Measurements from ENCODE around the gene INPP5K.
"Not testable (repeated sequence)": the region's sequence is repeated elsewhere in the genome, so short reads cannot be mapped to it uniquely, and the experiment has no call there.

The INPP5K gene

DNA sequence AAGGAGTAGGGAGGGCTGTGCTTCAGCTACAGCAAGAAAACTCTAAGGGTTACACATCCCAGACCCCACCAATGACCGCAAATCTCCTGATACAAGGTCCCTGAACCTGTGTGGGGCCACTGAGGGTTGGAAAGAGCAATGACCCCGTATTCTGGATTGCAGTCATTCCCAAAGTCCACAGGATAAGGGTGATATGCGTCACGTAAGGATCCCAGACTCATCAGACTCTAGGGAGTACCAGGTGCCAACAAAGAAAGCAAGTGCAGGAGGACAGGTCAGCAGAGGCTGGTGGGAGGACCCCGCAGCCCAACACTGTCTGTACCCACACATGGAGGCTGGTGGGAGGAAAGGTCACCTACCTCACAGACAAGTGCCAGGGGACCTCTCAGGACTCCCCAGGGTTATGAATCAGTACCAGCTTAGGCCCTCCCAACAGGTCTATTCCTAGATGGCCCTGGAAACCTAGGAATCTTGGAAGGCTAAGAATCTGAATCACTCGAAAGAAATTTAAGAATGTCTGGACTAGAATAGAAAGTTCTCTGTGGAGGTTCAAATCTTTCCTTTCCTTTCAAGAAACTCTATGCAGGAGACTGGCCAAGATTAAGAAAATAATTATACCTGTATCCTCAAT, 30.0 kb upstream of the INPP5K start:
- no peak for DNase-seq (ENCODE audit: low read depth in 3 of 3)

DNA sequence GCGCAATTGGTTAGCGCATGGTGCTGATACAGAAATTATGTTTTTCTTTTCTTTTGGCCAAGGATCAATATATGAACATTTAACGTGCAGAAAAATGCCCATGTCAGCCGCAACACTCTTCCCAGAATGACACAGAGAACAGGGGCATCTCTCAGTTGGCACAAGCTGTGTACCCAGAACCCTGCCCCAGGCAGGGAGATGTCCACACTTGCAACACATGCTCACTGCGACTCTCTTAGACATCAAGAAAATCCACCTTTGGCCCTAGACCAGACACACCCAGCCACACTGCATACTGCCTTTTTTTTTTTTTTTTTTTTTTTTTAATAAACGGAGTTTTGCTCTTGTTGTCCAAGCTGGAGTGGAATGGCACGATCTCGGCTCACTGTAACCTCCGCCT, 29.2 kb upstream of the INPP5K start:
- DNase-seq (ENCODE audit: low read depth in 3 of 3) = no peak

DNA sequence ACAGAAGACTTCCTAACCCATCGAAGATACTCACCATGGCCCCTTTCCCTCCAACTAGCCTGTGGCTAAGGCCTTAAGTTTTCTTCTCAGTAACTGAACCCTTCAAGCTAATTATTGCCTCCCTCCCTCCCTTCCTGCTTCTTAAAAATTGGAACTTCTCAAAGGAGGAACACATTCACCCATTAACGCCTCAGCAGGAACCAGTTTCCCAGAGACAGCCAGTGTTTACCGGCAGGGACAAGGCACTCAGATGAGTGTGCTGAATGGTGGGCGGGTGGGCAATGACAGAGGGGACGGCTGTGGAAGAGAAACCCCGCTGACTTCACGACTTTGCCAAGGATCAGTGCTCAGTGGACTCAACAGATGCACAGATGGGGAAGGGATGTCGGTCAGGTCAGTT, 25.9 kb upstream of the INPP5K start:
- no peak for DNase-seq (ENCODE audit: low read depth in 3 of 3)

DNA sequence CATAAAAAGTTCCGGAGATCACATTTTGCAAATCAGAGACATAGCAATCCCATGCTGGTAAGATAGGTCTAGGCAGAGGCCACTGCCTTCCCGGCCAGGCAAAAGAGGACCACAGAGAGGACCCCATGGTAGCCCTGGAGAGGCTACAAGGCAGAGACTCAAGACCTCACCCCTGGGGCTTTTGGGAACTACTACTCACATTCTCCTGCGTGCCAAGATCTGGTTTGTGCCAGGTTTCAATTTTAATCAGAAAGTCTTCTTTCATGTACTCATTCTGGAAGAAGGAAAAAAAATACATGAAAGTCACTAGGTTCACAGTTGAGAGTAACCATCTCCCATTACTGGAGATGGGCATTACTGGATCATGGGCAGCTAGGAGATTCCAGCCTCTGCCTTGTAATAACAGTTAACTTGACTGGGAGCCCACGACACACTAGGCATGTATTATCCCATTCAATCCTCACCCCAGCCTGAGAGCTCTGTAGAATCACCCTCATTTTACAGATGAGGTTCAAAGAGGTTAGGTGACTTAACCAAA, 25.0 kb upstream of the INPP5K start:
- DNase-seq (ENCODE audit: low read depth in 3 of 3) = no peak

DNA sequence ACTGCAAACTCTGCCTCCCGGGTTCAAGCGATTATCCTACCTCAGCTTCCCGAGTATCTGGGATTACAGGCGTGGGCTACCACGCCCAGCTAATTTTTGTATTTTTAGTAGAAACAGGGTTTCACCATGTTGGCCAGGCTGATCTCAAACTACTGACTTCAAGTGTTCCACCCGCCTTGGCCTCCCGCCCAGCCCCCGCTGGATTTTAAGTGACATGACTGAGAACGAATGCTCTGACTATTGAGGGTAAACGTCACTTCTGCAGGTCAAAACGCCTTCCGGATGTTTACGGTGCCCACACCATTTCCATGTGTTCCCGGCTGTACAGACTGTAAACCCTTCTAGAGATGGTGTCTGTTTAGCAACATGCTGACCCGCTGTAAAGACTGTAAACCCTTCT, 23.4 kb upstream of the INPP5K start:
- DNase-seq (ENCODE audit: low read depth in 3 of 3) = no peak

DNA sequence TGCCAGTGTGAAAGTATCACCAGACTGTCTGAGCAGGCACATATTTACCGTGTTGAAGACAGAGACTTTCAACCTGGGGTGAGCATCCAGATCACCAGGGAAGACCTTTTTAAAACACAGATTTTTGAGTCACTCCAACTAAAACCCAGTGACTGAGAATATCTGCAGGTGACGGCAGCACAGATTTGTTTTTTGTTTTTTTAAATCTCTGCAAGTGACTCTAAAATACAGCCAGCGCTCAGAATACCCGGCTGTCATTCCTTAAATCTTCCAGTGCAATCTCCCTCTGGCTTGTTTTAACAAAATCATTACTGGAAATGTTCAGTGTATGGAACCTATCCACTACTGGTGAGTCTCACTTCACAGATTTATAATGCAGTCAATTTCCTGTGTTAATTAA, 19.3 kb upstream of the INPP5K start:
- DNase-seq (ENCODE audit: low read depth in 3 of 3) = no peak

DNA sequence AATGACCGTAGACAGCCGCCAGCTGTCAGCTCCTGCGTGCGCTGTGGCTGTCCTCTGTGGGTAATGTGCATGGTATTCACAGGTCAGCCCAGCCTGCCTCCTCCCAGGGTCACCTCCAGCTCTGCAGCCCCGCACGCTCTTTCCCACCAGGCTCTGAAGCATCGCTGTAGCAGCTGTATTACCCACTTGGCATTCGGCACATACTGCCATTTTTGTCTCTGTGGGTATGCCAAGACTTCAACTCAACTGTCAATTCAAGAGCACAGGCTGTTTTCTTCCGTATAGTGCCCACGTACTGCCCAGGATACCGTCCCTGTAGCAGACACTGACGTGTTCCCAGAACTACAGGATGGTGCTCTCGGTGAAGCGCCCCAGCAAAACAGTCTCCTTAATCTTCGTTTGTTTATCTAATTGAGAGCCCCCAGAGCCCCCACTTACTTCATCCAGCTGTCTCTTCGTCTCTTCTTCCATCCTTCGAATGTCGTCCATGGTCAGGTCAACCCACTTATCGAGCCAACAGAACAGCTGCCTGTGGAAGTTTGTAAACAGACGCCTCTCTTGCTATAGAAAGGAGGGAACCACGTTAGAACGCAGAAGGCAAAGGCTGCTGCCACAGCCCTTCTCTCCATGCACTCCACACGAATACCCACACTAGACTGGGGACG, 17.4 kb upstream of the INPP5K start:
- no peak for DNase-seq (ENCODE audit: low read depth in 3 of 3)

DNA sequence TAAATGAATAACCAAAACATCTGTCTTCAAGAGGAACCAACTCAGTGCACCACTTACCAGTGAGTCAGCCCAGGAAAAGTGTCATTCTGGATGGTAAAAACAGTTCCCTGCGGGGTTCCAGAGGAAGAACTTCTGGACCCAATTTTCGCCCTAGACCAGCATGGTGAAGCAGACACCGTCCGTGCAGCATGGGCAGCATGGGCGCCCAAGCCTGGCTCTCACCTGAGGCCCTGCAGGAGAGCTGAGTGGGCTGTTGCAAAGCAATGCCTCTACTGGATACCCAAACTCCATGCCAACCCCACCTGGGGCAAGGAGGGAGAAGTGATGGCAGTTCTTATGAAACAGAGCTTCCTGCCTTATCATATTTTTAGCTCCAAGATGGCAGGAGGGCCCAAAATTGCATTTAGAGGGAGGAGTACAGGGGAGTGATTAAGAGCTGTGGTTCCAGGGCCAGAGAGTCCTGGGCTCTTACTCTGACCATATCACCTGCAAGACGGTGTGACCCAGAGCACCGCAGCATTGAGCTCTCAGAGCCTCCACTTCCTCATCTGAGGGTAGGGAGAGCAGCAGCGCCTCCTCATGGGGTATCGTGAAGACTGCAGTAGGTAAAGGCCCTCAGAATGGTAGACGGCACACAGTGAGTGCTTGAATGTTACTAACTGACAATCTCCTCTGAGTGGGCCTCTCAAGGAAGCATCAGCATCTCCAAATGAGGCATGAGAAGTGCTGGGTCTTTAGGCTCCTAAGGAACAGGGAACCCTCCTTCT, 16.6 kb upstream of the INPP5K start:
- DNase-seq (ENCODE audit: low read depth in 3 of 3) = no peak

DNA sequence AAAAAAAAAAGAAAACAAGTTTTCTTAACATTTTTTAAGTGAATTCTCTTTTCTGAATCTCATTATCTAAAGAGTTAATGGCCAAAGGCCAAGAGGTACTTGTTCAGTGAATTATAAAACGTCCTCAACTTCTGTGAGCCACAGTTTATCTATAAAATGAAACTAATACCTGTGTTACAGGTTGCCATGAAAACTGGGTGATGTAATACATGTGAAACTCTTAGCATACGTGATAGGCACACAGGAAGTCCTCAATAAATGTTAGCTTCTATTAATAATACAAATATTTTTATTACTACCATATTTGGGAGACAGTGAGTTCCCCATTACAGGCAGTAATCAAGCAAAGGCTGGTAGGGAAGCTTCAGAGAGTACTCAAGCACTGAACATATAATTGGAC, 13.5 kb upstream of the INPP5K start:
- no peak for DNase-seq (ENCODE audit: low read depth in 3 of 3)

DNA sequence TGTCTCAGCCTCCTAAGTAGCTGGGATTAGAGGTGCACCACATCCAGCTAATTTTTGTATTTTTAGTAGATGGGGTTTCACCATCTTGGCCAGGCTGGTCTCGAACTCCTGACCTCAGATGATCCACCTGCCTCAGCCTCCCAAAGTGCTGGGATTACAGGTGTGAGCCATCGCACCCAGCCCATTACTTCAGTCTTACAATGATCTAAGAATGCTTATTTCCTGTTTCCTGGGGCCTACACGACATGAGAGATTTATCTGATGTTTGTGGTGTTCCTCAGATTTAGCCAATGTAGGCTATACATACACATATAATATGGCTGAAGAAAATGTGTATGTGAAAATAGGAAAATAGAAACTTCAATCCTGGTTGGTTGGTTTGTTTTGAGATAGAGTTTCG, 10.5 kb upstream of the INPP5K start:
- DNase-seq (ENCODE audit: low read depth in 3 of 3) = not testable (repeated sequence)

DNA sequence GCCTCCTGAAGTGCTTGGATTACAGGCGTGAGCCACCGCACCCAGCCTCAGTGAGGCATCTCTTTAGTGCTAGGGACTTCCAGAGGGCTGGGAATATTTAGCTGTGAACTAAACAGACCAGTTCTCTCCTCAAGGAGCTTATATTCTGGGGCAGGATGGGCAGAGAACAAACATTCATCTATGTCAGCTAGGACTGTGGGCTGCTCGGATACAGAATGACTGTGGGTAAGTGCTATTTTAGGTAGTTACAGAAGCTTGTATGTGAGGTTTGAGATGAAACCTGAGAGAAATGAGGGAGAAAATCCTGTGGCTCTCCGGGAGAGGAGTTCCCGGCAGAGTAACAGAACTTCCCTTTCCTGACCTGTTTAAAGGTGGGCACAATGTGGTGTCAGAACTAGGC, 6.2 kb upstream of the INPP5K start:
- no peak for DNase-seq (ENCODE audit: low read depth in 3 of 3)

DNA sequence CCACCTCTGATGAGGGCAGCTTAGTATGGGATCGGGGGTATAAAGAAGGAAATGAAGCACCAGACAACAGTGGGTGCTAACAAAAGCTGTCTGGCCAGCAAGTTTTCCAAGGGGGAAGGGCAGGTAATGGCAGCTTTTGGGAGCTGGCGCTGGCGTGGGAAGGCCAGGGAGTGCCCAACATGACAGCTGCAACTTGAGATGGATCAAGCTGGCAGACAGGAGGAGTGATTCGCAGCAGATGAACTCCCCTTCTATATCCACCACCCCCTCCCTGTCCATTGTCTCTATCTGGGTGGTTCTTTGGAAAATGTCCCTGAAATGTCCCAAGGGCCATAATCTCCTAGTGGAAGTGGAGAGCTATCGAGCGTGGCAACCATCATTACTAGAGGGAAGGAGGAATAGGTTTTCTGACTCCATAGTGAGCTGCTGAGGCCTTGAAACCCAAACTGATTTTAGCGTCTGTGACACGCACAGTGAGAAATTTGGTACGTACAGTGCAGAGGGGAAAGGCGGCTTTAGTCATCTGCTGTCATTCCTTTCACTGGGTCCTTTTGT, 4.8 kb upstream of the INPP5K start:
- DNase-seq (ENCODE audit: low read depth in 3 of 3) = no peak

DNA sequence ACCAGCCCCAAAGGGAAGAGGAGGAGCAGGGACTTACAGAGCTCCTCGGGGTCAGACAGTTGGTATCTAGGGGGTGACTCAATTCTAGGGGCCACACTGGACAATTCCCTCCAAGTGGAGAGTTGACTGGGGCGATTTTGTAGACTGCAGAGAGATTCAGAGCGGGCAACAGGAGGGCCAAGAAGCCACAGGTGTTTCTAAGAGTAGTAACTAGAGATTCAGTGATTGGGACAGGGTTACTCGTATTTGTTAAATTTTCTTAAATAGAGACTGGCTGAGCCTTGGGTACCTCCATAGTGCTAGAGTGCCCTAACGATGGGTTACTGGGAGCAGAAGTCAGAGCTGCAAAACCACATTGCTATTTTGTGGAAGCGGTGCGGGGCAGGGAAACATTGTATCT, 3.3 kb upstream of the INPP5K start:
- no peak for DNase-seq (ENCODE audit: low read depth in 3 of 3)

DNA sequence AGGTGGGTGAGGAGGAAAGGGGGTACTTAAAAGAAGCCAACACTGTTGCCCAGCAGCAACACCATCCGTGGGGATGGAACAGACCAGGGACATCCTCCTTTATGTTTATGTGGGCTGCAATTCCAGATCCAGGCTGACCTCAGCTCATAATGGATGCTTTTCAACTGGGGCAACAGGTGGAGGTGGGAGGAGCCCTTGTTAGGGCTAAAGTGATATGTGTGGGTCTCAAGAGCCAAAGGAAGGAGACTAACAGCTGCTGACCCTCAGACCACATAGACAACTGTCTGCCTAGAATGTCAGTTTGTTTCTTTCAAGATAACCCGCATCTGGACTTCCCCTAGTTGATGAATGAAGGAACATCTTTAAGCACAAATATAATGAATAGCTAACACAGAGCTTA, 2.0 kb upstream of the INPP5K start:
- no peak for DNase-seq (ENCODE audit: low read depth in 3 of 3)

DNA sequence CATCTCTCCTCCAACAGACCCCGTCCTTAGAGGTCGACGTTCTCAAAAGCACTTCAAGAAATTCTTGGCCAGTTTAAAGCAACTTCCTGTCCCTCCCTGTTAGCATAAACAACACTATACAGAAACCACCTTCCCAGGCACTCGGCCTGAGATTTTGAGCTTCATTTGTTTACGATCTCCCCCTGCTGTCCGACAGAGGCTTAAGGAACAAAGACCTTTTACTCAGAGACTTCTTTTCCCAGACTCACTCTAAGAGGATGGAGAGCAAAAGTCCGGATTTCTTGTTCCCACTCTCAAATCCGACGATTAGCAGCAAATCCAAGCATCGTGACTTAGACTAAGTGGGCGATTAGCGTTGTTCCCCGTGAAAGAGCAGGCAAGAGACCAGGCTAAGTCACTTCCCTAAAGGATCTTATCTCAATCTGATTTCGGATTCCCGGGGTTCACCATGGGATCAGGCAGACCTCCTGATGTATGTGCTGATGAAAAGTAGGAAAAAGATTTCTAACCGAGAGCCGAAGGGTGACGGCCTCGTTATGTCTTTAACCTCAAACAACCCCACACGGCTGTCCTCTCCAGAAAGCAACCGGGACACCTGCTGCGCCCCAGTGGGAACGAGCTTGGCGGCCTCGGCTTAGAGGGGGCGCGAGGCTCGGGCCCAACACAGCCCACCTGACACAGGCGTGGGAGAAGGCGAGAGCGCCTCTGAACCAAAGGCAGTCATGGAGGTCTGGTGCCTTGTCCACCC, 598 bp downstream of the INPP5K start:
- peak in 1 of 3 donors; percentile 18 for DNase-seq (ENCODE audit: low read depth in 3 of 3)

DNA sequence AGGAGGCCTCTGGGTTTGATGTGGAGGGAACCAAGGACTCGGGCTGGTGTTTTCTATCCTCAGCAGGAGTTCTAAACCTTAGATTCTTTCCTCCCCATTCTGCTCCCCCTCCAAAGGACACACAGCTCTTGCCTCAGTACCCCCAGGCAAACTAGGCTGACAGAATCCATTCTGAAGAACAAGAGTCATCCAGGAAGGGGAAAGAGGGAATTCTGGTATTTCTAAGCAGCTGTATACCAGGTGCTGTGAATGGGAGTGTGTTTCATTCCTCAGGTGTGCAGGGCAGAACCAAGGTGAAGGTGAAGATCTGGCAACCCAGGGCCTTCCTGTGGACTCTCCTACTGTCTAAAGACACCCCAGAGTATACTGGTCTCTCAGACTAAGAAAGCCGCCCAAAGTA, 4.1 kb downstream of the INPP5K start:
- no peak for DNase-seq (ENCODE audit: low read depth in 3 of 3)

DNA sequence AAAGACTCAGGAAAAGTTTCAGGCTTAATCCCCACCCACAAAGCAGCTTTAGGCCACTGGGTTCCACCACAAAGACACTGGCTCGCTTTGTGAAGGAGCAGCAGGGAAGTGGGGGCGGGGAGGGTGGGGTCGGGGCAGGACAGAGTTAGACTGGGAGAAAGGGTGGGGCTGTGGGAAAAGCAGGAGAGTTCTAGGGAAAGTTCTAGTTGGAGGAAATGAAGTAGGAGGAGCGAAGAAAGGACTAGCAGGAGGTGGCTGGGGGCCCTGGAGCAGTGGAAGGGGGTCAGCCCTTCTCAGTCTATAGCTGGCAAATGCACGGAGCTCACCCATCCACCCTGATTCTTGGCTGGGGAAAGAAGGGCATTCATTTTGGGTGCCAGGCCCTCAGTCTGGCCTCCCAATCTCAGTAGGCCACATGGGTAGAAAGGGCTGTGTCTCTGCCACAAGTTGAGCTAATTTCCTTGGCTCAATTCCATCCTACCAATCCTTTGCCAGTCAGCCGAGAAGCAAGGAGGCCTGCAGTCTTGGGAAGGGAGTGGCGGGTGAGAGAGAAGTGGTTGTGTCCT, 4.6 kb downstream of the INPP5K start:
- DNase-seq (ENCODE audit: low read depth in 3 of 3) = no peak

DNA sequence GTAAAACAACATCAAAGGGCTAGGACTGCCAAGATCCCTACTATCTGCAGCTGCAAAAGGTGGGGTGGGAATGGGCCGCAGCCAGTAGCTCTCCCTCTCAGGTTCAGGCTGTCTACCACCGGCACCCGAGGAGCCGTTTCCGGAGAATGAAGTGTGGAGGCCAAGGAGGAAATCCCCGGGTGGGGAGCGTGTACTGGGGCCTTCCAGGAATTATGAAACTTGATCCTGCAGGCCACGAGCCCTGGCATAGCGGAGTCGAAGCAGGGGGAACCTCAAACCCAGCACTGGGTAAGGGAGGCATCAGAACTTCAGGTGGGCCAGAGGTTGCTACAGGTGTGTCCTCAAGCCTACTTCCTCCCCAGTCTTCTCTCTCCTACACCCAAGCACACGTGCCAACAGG, 5.1 kb downstream of the INPP5K start:
- no peak for DNase-seq (ENCODE audit: low read depth in 3 of 3)

DNA sequence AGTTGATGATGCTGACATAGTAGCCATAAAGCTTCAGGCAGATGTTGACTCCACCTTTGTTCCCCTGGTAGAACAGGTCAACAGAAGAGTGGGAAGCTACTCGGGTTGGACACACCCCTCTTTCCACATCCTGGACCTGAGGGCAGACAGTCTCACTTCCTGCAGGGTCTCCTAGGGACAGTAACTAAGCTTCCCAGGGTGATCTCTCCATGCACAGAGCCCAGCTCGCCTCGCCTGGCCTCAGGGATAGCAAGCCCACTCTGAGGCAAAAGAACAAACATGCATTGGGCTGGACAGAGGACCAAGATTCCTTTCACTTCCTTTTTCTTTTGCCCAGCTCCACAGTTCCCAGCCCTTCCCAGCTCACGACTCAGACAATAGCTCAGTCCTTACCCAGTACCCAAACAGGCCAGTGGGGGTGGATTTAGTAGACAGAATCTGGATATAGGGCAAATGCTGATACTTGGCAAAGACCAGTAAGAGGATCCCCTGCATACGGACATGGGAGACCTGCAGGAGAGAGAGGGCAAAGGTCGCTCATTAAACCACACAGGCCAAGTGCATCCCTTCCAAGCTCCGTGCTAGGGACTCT, 7.0 kb downstream of the INPP5K start:
- no peak for DNase-seq (ENCODE audit: low read depth in 3 of 3)

DNA sequence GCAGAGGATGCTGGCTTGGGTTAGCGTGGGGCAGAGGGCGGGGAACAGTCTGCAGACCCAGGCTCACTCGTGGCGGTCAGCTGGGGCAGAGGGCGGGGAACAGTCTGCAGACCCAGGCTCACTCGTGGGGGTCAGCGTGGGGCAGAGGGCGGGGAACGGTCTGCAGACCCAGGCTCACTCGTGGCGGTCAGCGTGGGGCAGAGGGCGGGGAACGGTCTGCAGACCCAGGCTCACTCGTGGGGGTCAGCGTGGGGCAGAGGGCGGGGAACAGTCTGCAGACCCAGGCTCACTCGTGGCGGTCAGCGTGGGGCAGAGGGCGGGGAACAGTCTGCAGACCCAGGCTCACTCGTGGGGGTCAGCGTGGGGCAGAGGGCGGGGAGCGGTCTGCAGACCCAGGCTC, 7.7 kb downstream of the INPP5K start:
- DNase-seq (ENCODE audit: low read depth in 3 of 3) = not testable (repeated sequence)

DNA sequence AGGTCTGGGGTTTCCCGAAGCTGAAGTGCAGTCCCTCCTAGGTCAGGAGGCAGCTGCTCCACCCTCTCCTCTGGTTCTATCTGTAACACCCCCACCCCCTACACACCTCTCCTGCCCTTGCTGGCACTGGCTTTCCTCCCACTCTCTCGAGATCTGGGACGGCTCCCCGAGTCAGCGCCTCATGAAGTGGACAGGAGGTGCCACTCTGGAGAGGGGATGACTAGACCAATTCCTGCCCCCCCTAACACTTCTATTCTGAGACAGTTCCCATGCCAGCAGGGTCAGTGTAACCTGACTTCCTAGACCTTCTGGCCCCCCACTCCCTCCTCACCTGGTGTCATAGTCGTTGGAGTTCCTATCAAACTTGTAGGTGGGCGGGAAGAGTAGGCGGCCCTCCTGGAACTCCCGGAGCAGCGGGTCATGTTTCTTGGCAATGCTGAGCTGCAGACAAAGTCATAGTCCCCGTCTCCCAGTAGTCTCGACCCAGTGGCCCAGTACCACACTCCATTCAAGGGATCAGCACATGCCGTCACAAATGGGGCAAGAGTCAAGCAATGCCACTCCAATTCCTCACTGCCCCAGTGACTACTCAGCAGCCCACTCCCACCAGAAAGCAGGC, 9.7 kb downstream of the INPP5K start:
- no peak for DNase-seq (ENCODE audit: low read depth in 3 of 3)
